22Rv1 (cell line): ENCODE results near the gene FAM24B.

ENCODE experiments used
- H3K27ac ChIP-seq: fragments of 450-650 bp; 2 replicates; pipeline ENCODE4 v1.5.1; 2017
- CTCF ChIP-seq: fragments of 450-650 bp; IDR thresholded peaks from 2 replicates; pipeline ENCODE4 v1.5.1; 2017; ENCODE audit warnings: mild to moderate bottlenecking
- ZFX ChIP-seq: fragments of 450-650 bp; IDR thresholded peaks from 2 replicates; pipeline ENCODE4 v1.6.1; 2017; ENCODE audit warnings: antibody characterized with exemption, borderline replicate concordance

The FAM24B gene

DNA sequence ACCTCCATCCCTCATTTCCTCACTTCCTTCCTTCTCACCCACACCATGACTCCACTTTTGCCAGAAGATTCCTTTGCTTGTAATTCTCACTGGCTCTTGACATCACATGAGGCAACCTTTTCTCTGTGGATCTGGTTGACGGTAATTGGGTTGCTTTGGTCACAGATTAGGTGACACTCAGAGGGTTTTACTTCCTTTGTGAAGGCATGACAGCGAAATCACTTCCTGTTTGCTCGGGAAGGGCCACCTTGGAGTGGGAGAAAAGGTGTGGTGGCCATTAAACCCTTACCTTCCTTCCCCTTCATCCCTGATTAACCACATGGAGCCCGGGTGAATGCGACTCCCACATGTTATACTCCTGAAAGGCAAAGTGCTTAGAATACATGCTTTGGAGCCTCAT, 63.9 kb downstream of the FAM24B start:
- TF ChIP-seq CTCF (no peak), ZFX (no peak)

DNA sequence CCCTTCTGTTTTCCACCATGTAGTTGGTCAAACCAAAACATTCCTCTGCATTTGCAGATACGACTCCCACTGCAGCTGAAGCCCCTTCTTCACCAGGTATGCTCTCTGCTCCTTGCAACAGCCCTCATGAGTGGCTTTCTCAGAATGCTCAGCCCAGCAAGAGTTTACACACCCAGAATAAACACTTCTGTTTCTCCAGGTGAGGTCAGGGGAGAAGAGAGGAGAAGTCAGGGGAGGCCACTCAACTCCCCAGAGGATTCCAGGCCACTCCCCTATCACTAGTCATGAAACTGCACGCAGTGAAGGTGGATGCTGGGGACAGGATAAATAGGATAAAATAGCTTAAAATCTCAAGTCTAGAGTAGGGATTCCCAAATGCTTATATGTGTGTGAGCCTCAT, 64.9 kb downstream of the FAM24B start:
- no peak overlapping the region for H3K27ac ChIP-seq
- TF ChIP-seq ZFX (no peak), CTCF (no peak)

More for the DNA sequence above, 63.9 kb downstream of the FAM24B start:
- H3K27ac ChIP-seq = no peak overlapping the region

DNA sequence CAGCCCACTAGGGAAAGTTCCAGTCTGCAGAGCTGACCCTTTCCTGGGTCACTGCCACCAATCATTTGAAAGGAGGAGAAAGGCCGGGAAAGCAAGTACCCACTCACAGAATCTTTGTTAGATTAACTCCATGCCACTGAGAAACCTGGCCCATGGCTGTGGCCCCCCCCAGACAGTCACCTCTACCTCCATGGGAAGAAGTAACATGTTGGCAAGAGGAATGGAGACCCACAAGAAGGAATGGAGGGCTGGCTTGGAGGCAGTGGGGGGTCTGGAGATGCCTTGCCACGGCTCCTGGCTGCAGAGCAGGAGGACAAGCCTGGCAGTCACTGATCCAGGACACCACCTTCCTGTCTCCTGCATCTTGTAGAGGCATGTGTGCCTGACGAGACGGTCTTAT, 66.6 kb downstream of the FAM24B start:
- H3K27ac ChIP-seq = no peak overlapping the region
- TF ChIP-seq CTCF (no peak), ZFX (no peak)

- no peak overlapping the region for H3K27ac ChIP-seq
- TF ChIP-seq CTCF (no peak), ZFX (no peak)
Observed at GRCh38 chr10:122802282-122802681, 77.1 kb downstream of the FAM24B start.
